Measurements from ENCODE around the gene OTOP2.

Gene OTOP2

GRCh38 chr17:74925242-74925641 lies 1.2 kb downstream of the OTOP2 start:
- no peak for DNase-seq (ENCODE audit: low read depth)

- no peak for DNase-seq (ENCODE audit: low read depth)
These were observed 4.7 kb downstream of the OTOP2 start for GRCh38 chr17:74928786-74929185.

DNA sequence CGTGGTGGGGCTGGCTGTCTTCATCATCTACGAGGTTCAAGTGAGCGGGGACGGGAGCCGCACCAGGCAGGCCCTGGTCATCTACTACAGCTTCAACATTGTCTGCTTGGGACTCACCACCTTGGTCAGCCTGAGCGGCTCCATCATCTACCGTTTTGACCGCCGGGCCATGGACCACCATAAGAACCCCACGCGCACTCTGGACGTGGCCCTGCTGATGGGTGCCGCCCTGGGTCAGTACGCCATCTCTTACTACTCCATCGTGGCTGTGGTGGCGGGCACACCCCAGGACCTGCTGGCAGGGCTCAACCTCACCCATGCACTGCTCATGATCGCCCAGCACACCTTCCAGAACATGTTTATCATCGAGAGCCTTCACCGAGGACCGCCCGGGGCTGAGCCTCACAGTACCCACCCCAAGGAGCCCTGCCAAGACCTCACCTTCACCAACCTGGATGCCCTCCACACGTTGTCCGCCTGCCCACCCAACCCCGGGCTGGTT lies 6.5 kb downstream of the OTOP2 start:
- DNase-seq (ENCODE audit: low read depth), result no peak

- DNase-seq (ENCODE audit: low read depth), result no peak
These were observed 11.0 kb downstream of the OTOP2 start for GRCh38 chr17:74935048-74935447.

GRCh38 chr17:74935585-74936469 lies 11.8 kb downstream of the OTOP2 start, which contains the start of gene OTOP3:
TSS of gene OTOP3 (plus strand) at chr17:74935898. CDS start at chr17:74935922, 24 bp downstream.
- DNase-seq (ENCODE audit: low read depth), result no peak

- no peak for DNase-seq (ENCODE audit: low read depth)
These were observed 12.4 kb downstream of the OTOP2 start for GRCh38 chr17:74936470-74936799.

DNA sequence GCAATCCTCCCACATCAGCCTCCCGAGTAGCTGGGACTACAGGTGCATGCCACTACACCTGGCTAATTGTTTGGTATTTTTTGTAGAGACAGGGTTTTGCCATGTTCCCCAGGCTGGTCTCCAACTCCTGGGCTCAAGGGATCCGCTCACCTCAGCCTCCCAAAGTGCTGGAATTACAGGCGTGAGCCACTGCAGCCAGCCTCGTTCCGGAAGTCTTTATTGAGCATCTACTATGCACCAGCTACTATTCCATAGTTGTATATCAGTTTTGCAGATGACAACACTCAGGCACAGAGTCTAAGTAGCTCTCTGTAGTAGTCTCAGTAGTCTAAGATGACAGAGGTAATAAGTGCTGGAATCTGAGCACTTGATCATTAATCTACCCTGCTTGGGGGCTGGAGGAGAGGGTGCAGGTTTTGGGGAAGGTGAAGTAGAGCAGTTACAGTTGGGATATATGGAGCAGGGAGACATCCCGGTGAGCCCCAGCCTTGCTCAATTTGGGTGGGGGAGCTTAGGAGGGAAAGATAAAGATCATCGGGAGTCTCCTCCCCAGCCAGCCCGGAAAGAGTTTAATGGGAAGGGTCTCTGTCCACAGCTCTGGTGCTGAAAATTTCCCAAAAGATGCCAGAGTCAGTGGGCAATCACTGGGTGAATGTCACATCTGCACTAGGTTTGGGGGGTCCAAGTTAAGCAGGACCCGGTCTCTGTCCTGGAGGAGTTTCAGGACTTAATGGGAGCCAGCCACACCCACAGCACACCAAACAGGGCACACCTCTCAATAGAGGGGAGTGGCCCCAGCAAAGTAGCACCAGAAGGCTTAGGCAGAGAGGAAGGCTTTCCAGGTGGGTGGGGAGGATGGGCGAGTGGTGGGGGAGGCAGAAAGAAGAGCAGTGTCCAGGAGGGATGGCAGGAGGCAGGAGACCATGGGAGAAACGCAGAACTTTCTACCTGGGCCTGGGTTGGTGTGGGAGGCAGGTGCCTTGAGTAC lies 13.3 kb downstream of the OTOP2 start:
- no peak for DNase-seq (ENCODE audit: low read depth)

GRCh38 chr17:74938194-74938950 lies 14.3 kb downstream of the OTOP2 start:
- DNase-seq (ENCODE audit: low read depth), result no peak

DNA sequence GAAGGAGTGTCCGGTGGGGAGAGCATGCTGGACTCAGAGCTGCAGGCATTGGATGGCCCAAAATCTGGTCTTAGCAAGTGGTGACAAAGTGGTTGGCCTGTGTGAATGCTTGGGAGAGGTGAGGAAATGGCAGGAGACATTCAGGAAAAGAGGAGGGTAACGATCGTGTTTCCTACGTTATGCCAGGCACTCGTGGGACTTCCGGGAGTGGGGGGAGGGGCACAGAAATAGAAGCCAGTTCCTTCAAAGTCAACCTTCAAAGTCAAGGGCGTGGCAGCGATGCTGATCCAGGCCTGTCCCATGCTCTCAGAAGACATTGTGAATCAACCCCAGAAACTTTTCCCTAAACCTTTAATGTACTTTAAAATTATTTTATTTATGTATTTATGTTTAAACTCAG lies 15.5 kb downstream of the OTOP2 start:
- no peak for DNase-seq (ENCODE audit: low read depth)

- DNase-seq (ENCODE audit: low read depth), result no peak
These were observed 17.2 kb downstream of the OTOP2 start for GRCh38 chr17:74941128-74941725.

DNA sequence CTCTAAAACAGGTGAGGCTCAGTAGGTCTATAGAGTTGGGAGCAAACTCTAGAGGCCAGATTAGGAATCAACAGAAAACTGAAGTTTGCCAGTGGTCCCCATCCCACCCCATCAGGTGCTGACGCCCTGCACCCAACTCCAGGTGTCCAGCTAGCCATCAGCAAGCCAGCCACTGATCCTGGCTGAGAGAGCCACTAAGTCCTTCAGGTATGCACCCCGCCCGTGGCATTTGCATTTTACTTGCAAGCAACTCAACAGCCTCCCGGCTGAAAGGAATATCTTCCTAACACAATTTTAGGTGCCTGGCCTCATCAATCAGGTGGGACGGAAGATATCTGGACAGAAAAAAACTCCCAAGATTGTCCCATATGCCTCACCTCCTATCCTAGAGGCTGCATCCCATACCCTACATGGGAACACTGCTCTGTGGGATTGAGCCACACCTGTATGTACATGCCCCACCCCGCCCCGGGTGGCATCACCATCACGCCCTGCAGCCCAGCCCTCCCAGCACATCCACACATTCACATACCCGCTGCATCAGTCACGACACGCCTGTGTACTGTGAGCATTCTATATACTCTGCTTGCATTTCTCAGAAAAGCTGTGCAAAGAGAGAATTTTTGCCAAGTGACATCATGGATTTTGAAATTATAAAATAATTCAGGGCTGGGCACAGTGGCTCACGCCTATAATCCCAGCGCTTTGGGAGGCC lies 19.9 kb downstream of the OTOP2 start:
- no peak for DNase-seq (ENCODE audit: low read depth)

DNA sequence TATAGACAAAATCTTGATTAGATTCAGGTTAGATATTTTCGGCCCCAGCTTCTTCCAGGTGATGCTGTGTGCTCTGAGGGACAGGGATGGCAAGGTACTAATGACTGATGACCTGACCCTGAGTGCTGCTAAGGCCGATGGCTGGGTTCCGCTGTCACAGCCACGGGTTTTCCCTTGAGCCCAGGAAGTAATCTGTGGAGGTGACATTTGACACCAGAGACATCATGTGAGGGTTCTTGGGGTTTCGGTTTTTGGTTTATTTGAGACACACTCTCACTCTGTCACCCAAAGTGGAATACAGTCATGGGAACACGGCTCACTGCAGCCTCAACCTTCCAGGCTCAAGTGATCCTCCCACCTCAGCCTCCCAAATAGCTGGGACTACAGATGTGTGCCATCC lies 21.5 kb downstream of the OTOP2 start:
- no peak for DNase-seq (ENCODE audit: low read depth)

DNA sequence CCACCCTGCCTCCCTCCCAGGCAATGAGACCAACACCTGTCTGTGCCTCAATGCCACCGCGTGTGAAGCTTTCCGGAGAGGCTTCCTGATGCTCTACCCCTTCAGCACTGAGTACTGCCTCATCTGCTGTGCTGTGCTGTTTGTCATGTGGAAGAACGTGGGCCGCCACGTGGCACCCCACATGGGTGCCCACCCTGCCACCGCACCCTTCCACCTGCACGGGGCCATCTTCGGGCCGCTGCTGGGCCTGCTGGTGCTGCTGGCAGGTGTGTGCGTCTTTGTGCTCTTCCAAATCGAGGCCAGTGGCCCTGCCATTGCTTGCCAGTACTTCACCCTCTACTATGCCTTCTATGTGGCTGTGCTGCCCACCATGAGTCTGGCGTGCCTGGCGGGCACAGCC lies 22.6 kb downstream of the OTOP2 start:
- DNase-seq (ENCODE audit: low read depth), result no peak

DNA sequence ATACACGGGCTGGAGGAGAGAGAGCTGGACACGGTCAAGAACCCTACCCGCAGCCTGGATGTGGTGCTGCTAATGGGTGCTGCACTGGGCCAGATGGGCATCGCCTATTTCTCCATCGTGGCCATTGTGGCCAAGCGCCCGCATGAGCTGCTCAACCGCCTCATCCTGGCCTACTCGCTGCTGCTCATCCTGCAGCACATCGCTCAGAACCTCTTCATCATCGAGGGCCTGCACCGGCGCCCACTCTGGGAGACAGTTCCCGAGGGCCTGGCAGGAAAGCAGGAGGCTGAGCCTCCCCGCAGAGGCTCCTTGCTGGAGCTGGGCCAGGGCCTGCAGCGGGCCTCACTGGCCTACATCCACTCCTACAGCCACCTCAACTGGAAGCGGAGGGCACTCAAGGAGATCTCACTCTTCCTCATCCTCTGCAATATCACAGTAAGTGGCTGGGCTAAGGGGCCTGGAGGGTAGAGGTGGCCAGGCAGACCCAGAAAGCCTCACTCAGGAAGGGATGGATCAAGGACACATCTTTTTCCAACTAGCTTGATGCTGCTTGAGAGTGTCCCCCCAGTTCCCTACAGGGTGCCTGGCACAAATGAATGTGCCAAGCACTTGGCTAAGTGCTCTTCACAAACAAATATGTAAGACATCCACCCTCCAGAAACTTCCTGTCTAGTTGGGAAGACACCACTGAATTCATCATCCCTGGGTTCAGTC lies 23.1 kb downstream of the OTOP2 start:
- no peak for DNase-seq (ENCODE audit: low read depth)

- DNase-seq (ENCODE audit: low read depth), result no peak
These were observed 25.5 kb downstream of the OTOP2 start for GRCh38 chr17:74949455-74950115.

GRCh38 chr17:74950207-74950606 lies 26.1 kb downstream of the OTOP2 start:
- DNase-seq (ENCODE audit: low read depth), result no peak

- no peak for DNase-seq (ENCODE audit: low read depth)
These were observed 27.0 kb downstream of the OTOP2 start for GRCh38 chr17:74951065-74951464.

DNA sequence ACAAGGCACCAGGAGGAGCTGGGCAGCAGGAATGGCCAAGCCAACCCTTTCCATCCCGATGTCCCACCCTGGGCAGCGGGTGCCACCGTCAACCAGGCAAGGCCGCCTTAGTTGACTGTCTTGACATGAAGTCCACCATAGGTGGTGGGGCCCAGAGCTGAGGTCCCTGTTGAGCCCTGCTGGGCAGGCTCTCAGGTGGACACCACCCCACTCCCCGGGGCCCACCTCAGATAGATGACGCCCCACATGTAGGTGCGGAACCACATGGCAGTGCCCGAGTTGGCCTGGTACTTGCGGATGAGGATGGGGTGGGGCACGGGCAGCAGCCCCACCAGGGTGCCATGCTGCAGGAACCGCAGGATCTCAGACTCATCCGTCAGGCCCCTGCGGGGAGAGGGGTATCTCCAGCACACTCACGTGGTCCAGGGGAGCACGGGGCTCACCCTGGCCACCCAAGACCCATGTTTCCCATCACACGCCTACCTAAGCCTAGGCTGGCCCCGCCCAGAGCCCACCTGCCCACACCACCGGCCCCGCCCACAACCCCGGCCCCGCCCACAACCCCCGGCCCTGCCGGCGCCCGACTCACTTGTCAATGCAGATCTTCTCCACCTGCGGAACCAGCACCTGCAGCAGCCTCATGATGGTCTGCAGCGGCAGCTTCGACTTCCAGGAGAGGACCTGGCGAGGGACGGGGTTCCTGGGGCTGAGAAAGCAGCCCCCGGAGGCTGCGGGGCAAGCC lies 27.8 kb downstream of the OTOP2 start:
- DNase-seq (ENCODE audit: low read depth), result no peak

Measured in CMK (cell line).